Measurements from ENCODE around the gene TADA2A. TPM values are rescaled to one million over a fixed set of nuclear protein-coding genes. Genes with fewer than 3 reads are reported as not detected.

The TADA2A gene, protein sequence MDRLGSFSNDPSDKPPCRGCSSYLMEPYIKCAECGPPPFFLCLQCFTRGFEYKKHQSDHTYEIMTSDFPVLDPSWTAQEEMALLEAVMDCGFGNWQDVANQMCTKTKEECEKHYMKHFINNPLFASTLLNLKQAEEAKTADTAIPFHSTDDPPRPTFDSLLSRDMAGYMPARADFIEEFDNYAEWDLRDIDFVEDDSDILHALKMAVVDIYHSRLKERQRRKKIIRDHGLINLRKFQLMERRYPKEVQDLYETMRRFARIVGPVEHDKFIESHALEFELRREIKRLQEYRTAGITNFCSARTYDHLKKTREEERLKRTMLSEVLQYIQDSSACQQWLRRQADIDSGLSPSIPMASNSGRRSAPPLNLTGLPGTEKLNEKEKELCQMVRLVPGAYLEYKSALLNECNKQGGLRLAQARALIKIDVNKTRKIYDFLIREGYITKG
- total RNA-seq, result 19.5 and 22.5 TPM in 2 replicates

DNA sequence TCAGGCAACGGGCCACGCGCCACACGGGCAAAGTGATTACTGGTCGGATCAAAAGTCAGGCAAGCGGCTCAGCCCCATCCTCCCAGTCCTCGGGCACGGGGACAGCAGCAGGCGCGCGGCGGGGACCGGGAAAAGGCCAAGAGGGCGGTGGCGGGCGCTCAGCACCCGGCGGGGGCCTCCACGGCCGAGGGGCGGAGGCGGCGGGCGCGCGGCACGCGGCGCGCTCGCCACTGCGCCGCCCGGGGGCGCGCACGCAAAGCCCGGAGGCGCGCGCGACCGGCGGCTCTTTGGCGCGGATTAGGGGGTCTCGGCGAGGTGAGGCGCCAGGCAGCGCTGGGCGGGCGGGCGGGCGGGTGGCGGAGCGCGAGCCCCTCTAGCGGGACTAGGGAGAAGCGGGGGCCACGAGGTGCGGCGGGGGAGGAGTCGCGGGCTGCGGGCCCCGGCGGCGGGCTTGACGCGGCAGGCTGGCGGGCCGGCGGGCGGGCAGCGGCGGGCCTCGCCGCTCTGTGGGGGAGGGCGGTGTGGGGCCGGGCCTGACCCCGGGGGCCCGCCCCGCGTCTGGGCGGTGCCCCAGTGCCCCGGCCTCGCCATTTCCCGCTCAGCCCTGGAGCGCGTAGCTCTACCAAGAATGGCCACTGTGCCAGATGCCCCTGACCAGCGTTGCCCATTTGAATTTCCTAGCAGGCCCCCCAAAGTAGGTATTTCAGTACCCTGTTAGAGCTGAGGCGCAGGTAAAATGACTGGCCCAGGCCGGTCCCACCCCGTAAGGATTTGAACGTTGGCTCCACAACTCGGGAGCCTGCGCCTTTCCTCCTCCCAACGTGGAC, at the start of gene TADA2A, which contains the start of gene ACACA:
TADA2A (plus strand) TSS at position 252 of the 827 bp plus-strand sequence. CDS start 4,480 bp downstream, outside the sequence.
ACACA (minus strand) TSS at position 202 of the 827 bp plus-strand sequence. CDS start 537 bp downstream, outside the sequence.

DNA sequence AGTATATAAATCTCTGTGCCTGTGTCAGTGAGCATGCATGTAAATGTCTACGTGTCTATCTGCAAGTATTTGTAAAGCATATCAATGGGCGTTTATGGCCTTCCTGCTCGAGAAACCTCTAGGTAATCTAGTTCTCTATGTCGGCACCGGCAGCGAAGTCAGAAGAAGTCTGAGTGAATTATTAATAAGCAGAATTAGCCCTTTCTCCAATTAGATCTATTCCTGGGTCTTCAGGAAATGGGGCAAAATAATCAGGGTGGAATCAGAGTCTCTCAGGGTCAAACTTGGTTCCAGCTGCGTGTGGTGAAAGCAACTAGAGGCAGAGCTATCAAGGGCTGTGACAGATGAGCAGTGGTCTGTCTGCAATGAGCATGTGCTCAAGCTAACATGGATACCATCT, 31.0 kb upstream of the TADA2A start, which contains the start of gene C17orf78:
C17orf78 (plus strand) TSS at position 280 of the 400 bp plus-strand sequence; CDS start at position 388, 108 bp downstream.

DNA sequence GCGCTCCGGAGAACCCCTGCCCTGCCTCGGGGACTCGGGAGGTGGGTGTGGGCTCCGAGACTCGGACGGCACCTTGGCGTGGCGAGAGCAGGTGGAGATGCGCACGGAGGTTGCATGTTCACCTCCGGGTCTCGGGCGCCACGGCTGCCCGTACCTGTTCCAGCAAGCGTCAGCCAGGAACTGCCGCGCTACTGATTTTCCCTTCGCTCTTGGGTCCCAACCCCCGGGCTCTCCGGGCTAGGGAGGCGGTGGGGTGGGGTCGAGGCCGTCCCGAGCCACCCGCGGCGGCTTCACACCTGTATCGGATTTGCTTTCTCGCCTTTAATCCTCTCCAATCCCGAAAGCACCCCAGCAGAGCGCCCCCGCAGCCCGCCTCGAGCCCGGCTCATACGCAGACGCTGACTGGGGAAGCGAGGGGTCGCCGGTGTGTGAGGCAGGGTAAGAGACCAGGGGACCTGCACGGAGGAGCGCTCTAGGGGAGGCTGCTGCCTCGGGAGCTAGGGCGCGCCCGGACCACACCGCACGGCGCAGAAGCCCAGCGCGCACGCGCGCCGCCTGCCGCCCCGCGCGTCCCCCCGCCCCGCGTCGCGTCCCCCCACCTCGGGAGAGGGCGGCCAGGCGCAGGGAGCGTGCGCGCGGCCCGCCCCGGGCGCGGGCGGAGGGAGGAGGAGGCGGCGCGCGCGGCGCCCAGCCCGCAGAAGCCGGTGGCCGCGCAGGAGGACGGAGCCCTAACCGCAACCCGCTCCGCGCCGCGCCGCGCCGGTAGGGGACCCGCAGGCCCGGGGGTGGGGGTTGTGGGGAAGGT, 82.7 kb downstream of the TADA2A start, which contains the start of gene DUSP14:
DUSP14 (plus strand) TSS at position 695 of the 805 bp plus-strand sequence. CDS start 22,382 bp downstream, outside the sequence.

Other genes starting within 250 kb of the TADA2A start
- gene C17orf78, start 30.9 kb upstream of the TADA2A start, total RNA-seq, result not detected in 2 replicates
- gene ACACA, start 50 bp upstream of the TADA2A start, total RNA-seq, result 74.7 and 107 TPM in 2 replicates
- gene DUSP14, start 83.0 kb downstream of the TADA2A start, total RNA-seq, result 30.3 and 32.3 TPM in 2 replicates
- 26.9 and 31.1 TPM in 2 replicates for gene SYNRG, start 202.5 kb downstream of the TADA2A start, total RNA-seq
- 73.8 and 75.7 TPM in 2 replicates for gene DDX52, start 236.6 kb downstream of the TADA2A start, total RNA-seq